Endothelial cell of umbilical vein (primary cell): Measurements from ENCODE around the gene ERBB2. TPM values are rescaled to one million over a fixed set of nuclear protein-coding genes. Genes with fewer than 3 reads are reported as not detected.

Experiments
- BruUV-seq: library from RNA; stranded (reverse); fragments of 400-500 nt; replicated peaks from 2 replicates; lab custom pipeline; 2021; lab: Mats Ljungman, UMichigan
- CTCF ChIA-PET: fragments of 300-600, 350-600 bp; sonication (Branson Sonifier 250); formaldehyde crosslinking; loops from one replicate; lab custom pipeline; 2021; ENCODE audit warnings: antibody characterized with exemption, inconsistent platforms; lab: Charles Lee
- POLR2A ChIA-PET: fragments of 300-600, 350-600 bp; sonication (Branson Sonifier 250); formaldehyde crosslinking; loops from one replicate; lab custom pipeline; 2021; ENCODE audit warnings: antibody characterized with exemption, inconsistent platforms; lab: Charles Lee
- DNase-seq: peaks from one replicate; pipeline ENCODE4 v3.0.0-alpha.2; 2011; ENCODE audit warnings: low read depth, low spot score
- FAIRE-seq: peaks from 2 replicates; lab custom pipeline; 2011; peaks lifted over from hg19 to GRCh38; lab: Jason Lieb, UNC
- H2AFZ ChIP-seq: 2 replicates; pipeline ENCODE4 v1.6.0; 2012; ENCODE audit warnings: low read depth, low read length, control low read depth, inconsistent platforms
- H3K27ac ChIP-seq: 2 replicates; pipeline ENCODE4 v1.5.1; 2011; ENCODE audit warnings: low read depth, mild to moderate bottlenecking, control low read depth, low read length, moderate library complexity; ENCODE audit not compliant: insufficient read depth
- H3K27me3 ChIP-seq, 2 experiments: 2 replicates each; pipeline versions ENCODE4 v1.6.0 to v1.6.1; 2011; ENCODE audit warnings: low read length in 2 of 2, mixed read lengths in 1 of 2; ENCODE audit not compliant: control insufficient read depth in 2 of 2, insufficient read depth in 2 of 2
- H3K36me3 ChIP-seq, 2 experiments: 2 replicates in 1 of 2; 3 replicates in 1 of 2; pipeline ENCODE4 v1.5.1; 2011; ENCODE audit warnings: low read length in 2 of 2, mild to moderate bottlenecking in 1 of 2, moderate library complexity in 1 of 2; ENCODE audit not compliant: control insufficient read depth in 2 of 2, insufficient read depth in 2 of 2; ENCODE audit errors: extremely low read depth in 1 of 2
- H3K4me1 ChIP-seq: 3 replicates; pipeline ENCODE4 v1.5.1; 2011; ENCODE audit warnings: mild to moderate bottlenecking, low read length; ENCODE audit not compliant: control insufficient read depth, insufficient read depth; ENCODE audit errors: extremely low read depth
- H3K4me2 ChIP-seq: 2 replicates; pipeline ENCODE4 v1.6.1; 2011; ENCODE audit warnings: low read length, control low read depth, mixed read lengths; ENCODE audit not compliant: insufficient read depth
- H3K4me3 ChIP-seq, 3 experiments: fragments of 200-600 bp in 1 of 3; sonication (generic), shearing (Covaris generic) in 1 of 3; replicated peaks in 1 of 3; 2 replicates each; pipeline ENCODE4 v1.5.1; 2011 to 2016; ENCODE audit warnings: control low read depth in 3 of 3, low read length in 3 of 3, mild to moderate bottlenecking in 2 of 3, inconsistent platforms in 1 of 3, low read depth in 1 of 3, moderate library complexity in 1 of 3; ENCODE audit not compliant: insufficient read depth in 1 of 3
- H3K79me2 ChIP-seq: 2 replicates; pipeline ENCODE4 v1.6.0; 2012; ENCODE audit warnings: low read length, inconsistent platforms; ENCODE audit not compliant: control insufficient read depth, insufficient read depth
- H3K9ac ChIP-seq: replicated peaks from 2 replicates; pipeline ENCODE3; 2011; ENCODE audit warnings: low read length, control low read depth; ENCODE audit not compliant: insufficient read depth; ENCODE audit errors: extremely low read depth
- H3K9me1 ChIP-seq: replicated peaks from 3 replicates; pipeline ENCODE4 v1.6.0; 2011; ENCODE audit warnings: mild to moderate bottlenecking, low read length; ENCODE audit not compliant: control insufficient read depth, insufficient read depth; ENCODE audit errors: extremely low read depth
- H3K9me3 ChIP-seq: replicated peaks from 2 replicates; pipeline ENCODE4 v1.5.1; 2012; ENCODE audit warnings: low read length, inconsistent platforms; ENCODE audit not compliant: control insufficient read depth, insufficient read depth
- H4K20me1 ChIP-seq: replicated peaks from 2 replicates; pipeline ENCODE3; 2011; ENCODE audit warnings: mild to moderate bottlenecking, low read length; ENCODE audit not compliant: control insufficient read depth, insufficient read depth; ENCODE audit errors: extremely low read depth
- EZH2 ChIP-seq: IDR thresholded peaks from 2 replicates; pipeline ENCODE4 v1.6.1; 2012; ENCODE audit warnings: borderline replicate concordance, low read depth, mild to moderate bottlenecking, moderate library complexity, low read length, inconsistent platforms; ENCODE audit not compliant: severe bottlenecking
- FOS ChIP-seq: IDR thresholded peaks from 2 replicates; pipeline ENCODE4 v1.6.1; 2011; ENCODE audit warnings: mild to moderate bottlenecking, low read length, moderate library complexity, borderline replicate concordance; ENCODE audit not compliant: insufficient read depth
- GATA2 ChIP-seq: IDR thresholded peaks from 2 replicates; pipeline ENCODE4 v1.7.0; 2011; ENCODE audit warnings: low read depth, mild to moderate bottlenecking, moderate library complexity, mixed read lengths, low read length; ENCODE audit not compliant: insufficient read length, insufficient read depth
- JUN ChIP-seq: IDR thresholded peaks from 2 replicates; pipeline ENCODE4 v1.6.1; 2011; ENCODE audit warnings: borderline replicate concordance, low read depth; ENCODE audit not compliant: insufficient read length, insufficient read depth
- MYC ChIP-seq: IDR thresholded peaks from one replicate; pipeline ENCODE4 v1.6.1; 2011; ENCODE audit warnings: mild to moderate bottlenecking, low read depth, low read length
- POLR2A ChIP-seq: IDR thresholded peaks from 2 replicates; pipeline ENCODE4 v1.6.1; 2012; ENCODE audit warnings: low read depth, mild to moderate bottlenecking, control low read depth, low read length
- POLR2AphosphoS5 ChIP-seq: IDR thresholded peaks from 2 replicates; pipeline ENCODE4 v1.6.1; 2012; ENCODE audit warnings: low read depth, mild to moderate bottlenecking, control low read depth, low read length, moderate library complexity; ENCODE audit not compliant: insufficient read depth
- dilution Hi-C: fragments of 300-500 bp; cut with MboI; formaldehyde crosslinking; loops from one replicate; pipeline ENCODE4 v1.15.0; 2019; ENCODE audit warnings: low sequenced_read_pairs; ENCODE audit not compliant: extremely low pct_ligation_motif_present
- intact Hi-C: fragments of 100-400 bp; cut with micrococcal nuclease; formaldehyde crosslinking; loops from one replicate; pipeline ENCODE4 v1.10.0; 2022
- polyA plus RNA-seq, 4 experiments: library from polyadenylated mRNA; depleted of rRNA in 3 of 4; stranded (reverse) in 3 of 4; unstranded in 1 of 4; fragments of >200 nt; gene quantifications; 2 replicates each; pipeline versions ENCODE4 v1.2.1 to v1.2.3, GENCODE V29; 2011 to 2012; ENCODE audit warnings: missing spikeins in 1 of 4
- total RNA-seq: library from RNA; stranded (reverse); gene quantifications from 2 replicates; pipeline ENCODE4 v1.2.3, GENCODE V29; 2021
- TF ChIP-seq, protein P1 (sequence below), 2 donors: IDR thresholded peaks; 1 replicate in 1 of 2; 2 replicates in 1 of 2; pipeline ENCODE4 v1.5.1; 2011; ENCODE audit warnings: low read length in 2 of 2, mild to moderate bottlenecking in 2 of 2, moderate library complexity in 2 of 2, control low read depth in 1 of 2, inconsistent platforms in 1 of 2, low read depth in 1 of 2; ENCODE audit not compliant: insufficient read depth in 1 of 2; ENCODE audit errors: extremely low read depth in 1 of 2
- TF ChIP-seq, protein P2 (sequence below): IDR thresholded peaks from 2 replicates; pipeline ENCODE4 v1.6.1; 2011; ENCODE audit not compliant: insufficient read depth, insufficient read length

The ERBB2 gene
- total and polyA plus RNA-seq, 2 donors (not counting 3 experiments of a cell fraction or from before 2014, with no cell fraction given), result 20.6 to 32.9 TPM

- Histone ChIP-seq H3K27me3 (peaks cover 18 to 28% of the 10 kb centered on the region in 2 experiments), H3K4me3 (no peak overlapping the region), H3K4me1 (peaks cover 14% of the 10 kb centered on the region), H3K36me3 (no peaks in the 10 kb centered on the region), H3K79me2 (no peaks in the 10 kb centered on the region), H3K9ac (no peak overlapping the region), H3K9me1 (no peaks in the 10 kb centered on the region), H2AFZ (peak overlapping the region; percentile 65), H3K4me2 (no peak overlapping the region), H4K20me1 (no peaks in the 10 kb centered on the region), H3K27ac (no peak overlapping the region), H3K9me3 (no peaks in the 10 kb centered on the region)
- no peak for TF ChIP-seq POLR2A
- TF ChIP-seq, protein P1, sequence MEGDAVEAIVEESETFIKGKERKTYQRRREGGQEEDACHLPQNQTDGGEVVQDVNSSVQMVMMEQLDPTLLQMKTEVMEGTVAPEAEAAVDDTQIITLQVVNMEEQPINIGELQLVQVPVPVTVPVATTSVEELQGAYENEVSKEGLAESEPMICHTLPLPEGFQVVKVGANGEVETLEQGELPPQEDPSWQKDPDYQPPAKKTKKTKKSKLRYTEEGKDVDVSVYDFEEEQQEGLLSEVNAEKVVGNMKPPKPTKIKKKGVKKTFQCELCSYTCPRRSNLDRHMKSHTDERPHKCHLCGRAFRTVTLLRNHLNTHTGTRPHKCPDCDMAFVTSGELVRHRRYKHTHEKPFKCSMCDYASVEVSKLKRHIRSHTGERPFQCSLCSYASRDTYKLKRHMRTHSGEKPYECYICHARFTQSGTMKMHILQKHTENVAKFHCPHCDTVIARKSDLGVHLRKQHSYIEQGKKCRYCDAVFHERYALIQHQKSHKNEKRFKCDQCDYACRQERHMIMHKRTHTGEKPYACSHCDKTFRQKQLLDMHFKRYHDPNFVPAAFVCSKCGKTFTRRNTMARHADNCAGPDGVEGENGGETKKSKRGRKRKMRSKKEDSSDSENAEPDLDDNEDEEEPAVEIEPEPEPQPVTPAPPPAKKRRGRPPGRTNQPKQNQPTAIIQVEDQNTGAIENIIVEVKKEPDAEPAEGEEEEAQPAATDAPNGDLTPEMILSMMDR (IDR thresholded peaks at IDR 0.05; ENCODE audit: extremely low read depth in 1 of 2, insufficient read depth in 1 of 2, low read depth in 1 of 2, low read length in 2 of 2), result no peak
- TF ChIP-seq MYC, result no peak
- TF ChIP-seq, protein P2, sequence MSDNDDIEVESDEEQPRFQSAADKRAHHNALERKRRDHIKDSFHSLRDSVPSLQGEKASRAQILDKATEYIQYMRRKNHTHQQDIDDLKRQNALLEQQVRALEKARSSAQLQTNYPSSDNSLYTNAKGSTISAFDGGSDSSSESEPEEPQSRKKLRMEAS, result no peak
- TF ChIP-seq EZH2, result no peak
- no peak for TF ChIP-seq GATA2
- no peak for TF ChIP-seq JUN
- no peak for TF ChIP-seq FOS
- TF ChIP-seq POLR2AphosphoS5, result no peak
- BruUV-seq, result no TSS peak
- FAIRE-seq (peak; percentile 24), DNase-seq (no peak)
- ChIA-PET POLR2A (no interaction called here), CTCF (interaction anchor here (1.0 to 1.6 kb wide), 2 partner anchors 9 to 118 kb away, joined by 4 to 11 read pairs; partner anchors contain the start of gene MIEN1)
- intact Hi-C loops (loop anchor here (1.0 kb wide), 1 partner anchor 43 kb away; no protein-coding TSS in a partner anchor), dilution Hi-C loops (no loop called here)
Measured at GRCh38 chr17:39738983-39739884, 39.4 kb downstream of the ERBB2 start.
